Jurkat, Clone E6-1 (cell line): ENCODE measurements around the gene ZNF212.
"Not testable (repeated sequence)": the region's sequence is repeated elsewhere in the genome, so short reads cannot be mapped to it uniquely, and the experiment has no call there.

Source experiments
- DNase-seq: peaks from one replicate; pipeline ENCODE4 v3.0.0-alpha.2; 2011; ENCODE audit warnings: low read depth, low spot score
- H3K4me3 ChIP-seq: 2 replicates; pipeline ENCODE4 v1.5.1; 2011; ENCODE audit warnings: mild to moderate bottlenecking, low read length, control low read depth, moderate library complexity

Gene ZNF212

DNA sequence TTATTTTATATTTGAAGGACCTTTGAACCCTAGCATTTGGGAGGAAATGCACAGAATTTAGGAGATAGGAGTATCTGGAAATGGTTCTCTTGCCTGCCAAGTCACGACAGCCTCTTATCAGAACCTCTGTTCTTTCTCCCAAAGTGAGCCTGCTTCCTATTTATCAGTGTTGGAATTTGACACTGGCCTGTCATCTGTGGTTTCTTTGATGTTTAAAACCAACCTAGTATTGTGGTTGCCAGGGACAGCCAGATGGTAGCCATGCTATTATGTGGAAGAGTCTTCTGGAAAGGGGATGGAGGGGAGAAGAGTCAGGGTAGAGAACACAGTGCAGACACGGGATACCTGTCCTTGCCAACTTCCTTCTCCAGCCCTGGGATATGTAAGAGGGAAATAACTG, 23.0 kb upstream of the ZNF212 start:
- no peak overlapping the region for H3K4me3 ChIP-seq
- no peak for DNase-seq

DNA sequence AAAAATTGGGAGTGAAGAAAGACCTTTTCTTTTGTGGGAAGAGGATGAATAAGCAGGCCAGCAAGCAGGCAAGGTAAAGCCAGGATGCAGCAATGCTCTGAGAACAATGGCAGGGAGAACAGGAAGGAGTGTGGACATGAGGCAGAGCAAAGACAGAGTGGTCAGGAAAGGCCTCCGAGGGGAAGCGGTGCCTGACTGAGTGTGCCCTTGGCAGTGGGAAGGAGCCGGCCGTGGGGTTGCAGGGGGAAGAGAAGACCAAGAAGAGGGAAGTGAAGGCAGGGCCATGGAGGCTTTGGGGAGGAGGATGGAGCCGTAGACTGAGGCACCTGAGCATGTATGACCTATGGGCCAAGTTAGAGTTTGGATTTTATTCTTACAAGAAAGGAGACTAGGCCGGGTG, 21.9 kb upstream of the ZNF212 start:
- H3K4me3 ChIP-seq, result no peak overlapping the region
- DNase-seq, result no peak

DNA sequence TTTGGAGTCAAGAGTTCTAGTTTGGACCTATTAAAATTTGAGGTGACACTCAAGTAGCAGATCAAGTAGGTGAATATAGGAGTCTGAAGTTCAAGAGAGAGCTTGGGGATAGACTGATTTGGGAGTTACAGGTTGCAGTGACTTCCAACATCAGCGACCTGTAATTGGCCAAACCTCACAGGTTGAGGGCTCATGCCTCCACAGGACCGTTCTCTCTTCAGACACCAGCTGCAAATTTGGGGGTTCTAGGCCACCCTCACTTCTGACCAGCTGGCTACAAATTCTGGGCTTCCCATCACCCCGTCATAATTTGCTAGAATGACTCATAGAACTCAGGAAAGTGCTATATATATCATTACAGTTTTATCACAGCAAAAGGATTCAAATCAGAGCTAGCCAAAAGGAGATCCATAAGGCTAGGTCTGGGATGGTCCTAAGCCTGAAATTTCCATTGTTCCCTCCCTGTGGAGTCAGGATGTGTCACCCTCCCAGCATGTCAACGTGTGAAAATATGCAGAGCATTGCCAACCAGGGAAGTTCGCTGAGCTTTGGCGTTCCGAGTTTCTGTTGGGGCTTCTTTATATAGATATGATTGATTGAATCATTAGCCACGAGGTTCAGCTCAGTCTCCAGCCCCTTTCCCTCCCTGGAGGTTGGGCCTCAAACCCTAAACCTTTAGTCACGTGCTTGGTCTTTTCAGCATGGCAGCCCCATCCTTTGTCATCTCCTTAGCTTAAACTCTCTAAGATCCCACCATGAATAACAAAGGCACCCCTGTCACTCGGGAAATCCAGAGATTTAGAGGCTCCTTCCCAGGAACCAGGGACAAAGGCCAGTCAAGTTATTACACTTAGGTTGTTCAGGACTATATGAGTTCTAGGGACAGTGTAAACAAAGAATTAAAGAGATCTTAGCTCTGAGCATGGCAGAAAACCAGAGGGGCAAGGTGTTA, 20.7 kb upstream of the ZNF212 start:
- no peak overlapping the region for H3K4me3 ChIP-seq
- no peak for DNase-seq

DNA sequence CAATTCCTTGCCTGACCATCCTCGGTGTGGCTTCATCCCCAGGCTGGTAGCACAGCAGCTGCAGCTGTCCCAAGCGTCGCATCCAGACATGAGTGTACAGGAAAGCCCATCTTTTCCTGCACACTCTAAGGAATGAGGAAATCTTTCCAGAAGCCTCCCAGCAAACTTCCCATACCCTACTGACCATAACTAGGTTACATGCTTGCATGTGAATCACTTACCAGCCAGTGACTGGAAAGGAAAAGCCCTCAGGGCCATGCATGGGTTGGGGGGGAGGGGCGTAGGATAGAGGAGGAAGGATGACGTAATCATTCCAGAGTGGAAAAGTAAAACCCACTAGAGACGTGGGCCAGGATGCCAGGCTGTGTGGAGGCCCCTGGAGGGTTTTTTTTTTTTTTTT, 18.9 kb upstream of the ZNF212 start:
- no peak overlapping the region for H3K4me3 ChIP-seq
- DNase-seq, result no peak

DNA sequence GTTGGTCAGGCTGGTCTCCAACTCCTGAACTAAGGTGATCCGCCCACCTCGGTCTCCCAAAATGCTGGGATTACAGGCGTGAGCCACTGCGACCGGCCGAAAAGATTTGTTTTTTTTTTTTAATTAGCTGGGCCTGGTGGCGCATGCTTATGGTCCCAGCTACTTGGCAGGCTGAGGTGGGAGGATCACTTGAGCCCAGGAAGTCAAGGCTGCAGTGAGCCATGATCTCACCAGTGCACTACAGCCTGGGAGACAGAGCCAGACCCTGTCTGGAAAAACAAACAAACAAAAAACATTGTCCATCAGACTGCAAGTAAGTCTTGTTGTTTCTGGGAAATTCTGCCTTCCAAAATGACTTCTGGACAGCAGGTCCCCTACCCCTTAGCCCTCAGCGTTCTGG, 16.3 kb upstream of the ZNF212 start:
- no peak overlapping the region for H3K4me3 ChIP-seq
- DNase-seq, result no peak

DNA sequence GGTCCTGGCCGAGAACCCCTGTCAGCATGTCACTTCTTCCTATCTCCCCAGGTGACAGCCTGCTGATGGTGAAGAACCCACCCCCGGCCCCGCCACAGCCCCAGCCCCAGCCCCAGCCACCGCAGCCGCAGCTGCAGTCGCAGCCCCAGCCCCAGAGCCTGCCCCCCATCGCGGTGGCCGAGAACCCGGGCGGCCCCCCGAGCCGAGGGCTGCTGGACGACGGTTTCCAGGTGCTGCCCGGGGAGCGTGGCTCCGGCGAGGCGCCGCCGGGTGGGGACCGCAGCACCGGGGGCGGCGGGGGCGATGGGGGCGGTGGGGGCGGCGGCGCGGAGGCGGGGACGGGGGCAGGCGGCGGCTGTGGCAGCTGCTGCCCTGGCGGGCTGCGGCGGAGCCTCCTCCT, 15.7 kb upstream of the ZNF212 start:
- H3K4me3 ChIP-seq, result no peak overlapping the region
- no peak for DNase-seq

DNA sequence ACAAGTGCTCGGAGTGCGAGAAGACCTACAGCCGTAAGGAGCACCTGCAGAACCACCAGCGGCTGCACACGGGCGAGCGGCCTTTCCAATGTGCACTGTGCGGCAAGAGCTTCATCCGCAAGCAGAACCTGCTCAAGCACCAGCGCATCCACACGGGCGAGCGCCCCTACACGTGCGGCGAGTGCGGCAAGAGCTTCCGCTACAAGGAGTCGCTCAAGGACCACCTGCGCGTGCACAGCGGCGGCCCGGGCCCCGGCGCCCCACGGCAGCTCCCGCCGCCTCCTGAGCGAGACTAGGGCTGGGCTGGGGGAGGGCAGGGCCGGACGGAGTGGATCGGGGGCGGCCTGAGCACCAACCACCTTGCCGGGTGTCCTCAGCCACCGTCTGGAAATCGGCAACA, 15.1 kb upstream of the ZNF212 start:
- DNase-seq, result no peak
- H3K4me3 ChIP-seq, result no peak overlapping the region

DNA sequence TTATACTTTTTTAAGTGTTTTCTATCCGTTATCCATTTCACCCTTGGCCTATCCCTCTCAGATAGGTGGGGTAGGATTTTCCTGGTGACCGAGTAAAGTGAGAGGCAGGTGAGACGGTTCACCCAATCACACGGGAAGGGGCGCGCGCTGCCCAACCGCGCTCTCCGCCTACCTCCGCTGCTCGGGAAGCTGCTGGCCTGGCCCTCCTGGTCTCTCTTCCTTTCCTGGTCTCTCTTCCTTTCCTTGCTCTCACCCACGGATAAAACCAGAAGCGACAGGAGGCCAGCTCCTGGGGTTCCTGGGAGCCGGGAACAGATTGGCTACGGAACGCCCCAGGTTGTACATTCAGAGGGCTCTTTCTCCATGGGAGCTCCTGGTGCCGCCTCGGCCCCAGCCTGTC, 14.3 kb upstream of the ZNF212 start:
- no peak for DNase-seq

DNA sequence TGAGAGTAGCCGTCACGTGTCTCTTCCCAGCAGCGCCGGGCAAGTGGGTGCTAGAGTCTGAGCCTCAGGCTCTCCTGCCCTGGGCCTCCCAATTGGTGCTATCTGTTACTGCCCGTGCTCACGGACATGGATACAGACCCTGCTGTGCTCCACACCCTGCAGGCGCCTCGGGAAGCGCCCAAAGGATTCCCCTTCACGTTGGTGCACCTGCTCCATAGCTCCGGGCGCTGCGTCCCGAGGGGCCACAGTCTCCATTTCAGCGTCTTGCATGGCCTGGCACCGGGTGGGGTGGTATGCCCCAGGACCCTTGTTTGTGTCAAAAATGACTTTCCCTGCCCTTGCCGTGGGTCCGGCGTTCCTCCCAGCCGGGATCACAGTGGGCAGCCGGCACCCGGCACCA, 13.8 kb upstream of the ZNF212 start:
- no peak for DNase-seq
- no peak overlapping the region for H3K4me3 ChIP-seq

More for the DNA sequence above, 14.3 kb upstream of the ZNF212 start:
- H3K4me3 ChIP-seq, result no peak overlapping the region

DNA sequence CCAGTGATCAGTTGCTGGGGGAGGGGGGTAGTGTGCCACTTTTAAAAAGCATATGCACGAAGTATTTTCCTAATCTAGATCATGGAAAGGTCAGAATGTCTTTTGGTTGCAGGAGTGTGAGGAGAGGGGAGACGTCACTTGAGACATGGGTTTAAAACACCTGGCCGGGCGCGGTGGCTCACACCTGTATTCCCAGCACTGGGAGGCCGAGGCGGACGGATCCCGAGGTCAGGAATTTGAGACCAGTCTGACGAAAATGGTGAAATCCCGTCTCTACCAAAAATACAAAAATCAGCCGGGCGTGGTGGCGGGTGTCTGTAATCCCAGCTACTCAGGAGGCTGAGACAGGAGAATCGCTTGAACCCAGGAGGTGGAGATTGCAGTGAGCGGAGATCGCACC, 13.1 kb upstream of the ZNF212 start:
- DNase-seq, H3K4me3 ChIP-seq: not testable (repeated sequence)

DNA sequence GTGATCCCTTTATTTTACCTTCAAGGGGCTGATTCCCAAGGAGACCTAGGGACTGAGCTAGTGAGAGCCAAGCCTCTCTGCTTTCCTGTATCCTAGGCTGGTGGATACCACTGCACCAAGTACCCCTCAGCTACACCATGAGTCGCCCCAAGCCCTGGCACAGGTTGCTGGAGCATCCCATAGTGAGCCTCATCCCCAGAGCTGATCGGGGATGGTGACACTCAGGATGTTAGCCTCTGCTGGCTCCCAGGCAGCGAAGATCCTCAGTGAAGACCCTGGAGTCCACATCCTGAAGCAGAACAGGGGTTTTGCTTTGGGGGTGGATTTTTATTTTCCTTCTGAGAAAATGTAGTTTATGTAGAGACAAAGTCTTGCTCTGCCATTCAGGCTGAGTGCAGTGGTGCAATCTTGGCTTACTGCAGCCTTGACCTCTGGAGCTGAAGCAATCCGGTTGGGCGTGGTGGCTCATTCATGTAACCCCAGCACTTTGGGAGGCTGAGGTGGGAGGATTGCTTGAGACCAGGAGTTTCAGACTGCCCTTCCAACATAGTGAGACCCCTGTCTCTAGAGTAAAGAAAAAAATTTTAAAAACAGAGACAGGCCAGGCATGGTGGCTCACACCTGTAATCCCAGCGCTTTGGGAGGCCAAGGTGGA, 12.5 kb upstream of the ZNF212 start:
- no peak overlapping the region for H3K4me3 ChIP-seq
- DNase-seq, result no peak

DNA sequence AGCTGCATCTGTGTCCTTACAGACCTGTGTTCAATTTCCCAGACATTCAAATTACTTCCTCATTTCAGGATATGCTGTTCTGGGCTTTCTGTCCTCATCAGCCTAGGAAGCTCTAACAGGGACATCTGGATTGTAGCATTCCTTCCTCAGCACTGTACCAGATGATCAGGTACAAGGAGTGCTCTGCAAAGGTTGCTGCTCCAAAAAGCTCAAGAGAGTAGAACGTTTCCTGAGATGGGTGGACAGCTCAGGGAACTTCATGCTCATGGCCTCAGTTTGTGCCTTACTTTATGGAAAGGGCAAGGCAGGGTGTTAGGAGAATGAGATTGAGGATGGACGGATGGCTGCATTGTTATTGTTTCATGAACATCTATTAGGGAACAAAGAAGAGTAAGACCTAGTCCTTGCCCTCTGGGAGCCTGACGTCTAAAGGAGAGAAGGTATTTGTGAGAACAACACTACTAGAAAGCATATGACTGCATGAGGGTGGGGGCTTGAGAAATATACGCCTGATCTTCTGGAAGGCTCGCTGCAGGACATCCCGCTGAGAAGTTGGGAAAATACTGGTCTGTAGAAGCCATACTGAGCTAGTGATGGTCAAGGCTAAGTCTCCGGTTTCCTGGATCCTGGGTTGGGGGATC, 10.5 kb upstream of the ZNF212 start:
- DNase-seq, result no peak

DNA sequence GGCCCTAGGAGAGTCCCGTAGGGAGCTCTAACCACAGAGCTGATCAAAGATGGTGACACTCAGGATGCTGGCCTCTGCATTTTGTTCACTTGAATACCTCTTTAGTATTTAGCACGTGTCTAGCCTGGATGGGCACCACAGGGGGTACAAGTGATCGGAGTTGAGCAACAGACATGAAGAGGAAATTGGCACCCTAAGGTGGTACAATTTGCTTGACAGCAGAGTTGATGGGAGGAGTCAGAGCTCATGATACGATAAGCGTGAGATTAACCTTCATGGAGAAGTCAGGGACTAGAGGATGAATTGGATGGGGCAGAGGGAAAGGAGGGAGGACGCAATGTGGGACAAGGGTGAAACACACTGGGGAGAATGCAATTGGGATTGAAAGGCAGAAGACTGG, 9.9 kb upstream of the ZNF212 start:
- no peak for DNase-seq
- no peak overlapping the region for H3K4me3 ChIP-seq

More for the DNA sequence above, 10.5 kb upstream of the ZNF212 start:
- no peak overlapping the region for H3K4me3 ChIP-seq

DNA sequence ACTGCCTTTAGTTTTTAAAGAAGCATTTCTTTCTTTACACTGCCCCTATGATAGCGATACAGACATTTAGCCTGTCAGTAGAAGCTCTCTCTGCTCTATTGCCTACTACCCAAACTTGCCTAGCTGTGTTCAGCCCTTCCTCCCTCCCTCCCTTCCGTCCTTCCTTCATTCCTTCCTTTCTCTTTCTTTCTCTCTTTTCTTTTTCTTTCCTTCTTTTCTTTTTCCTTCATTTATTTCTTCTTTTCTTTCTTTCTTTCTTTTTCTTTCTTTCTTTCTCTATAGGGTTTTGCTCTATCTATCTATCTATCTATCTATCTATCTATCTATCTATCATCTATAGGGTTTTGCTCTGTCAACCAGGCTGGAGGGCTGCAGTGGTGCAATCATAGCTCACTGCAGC, 7.1 kb upstream of the ZNF212 start:
- no peak for DNase-seq
- H3K4me3 ChIP-seq, result no peak overlapping the region

DNA sequence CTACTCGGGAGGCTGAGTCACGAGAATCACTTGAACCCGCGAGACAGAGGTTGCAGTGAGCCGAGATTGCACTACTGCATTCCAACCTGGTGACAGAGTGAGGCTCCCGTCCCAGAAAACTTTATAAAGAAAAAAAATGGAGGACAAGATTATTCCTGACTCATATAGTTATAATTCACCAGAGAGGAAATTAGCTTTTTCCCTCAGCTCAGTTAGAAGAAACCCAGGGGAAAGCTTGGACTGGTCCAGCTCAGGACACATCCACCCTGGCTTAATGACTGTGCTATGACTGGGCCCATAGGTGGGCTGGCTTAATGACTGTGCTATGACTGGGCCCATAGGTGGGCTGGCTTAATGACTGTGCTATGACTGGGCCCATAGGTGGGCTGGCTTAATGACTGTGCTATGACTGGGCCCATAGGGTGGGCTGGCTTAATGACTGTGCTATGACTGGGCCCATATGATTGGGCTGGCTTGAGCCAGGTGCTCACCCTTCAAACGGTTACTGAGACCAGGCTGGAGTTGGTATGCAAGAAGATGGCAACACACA, 5.7 kb upstream of the ZNF212 start:
- not testable (repeated sequence) for DNase-seq, H3K4me3 ChIP-seq

DNA sequence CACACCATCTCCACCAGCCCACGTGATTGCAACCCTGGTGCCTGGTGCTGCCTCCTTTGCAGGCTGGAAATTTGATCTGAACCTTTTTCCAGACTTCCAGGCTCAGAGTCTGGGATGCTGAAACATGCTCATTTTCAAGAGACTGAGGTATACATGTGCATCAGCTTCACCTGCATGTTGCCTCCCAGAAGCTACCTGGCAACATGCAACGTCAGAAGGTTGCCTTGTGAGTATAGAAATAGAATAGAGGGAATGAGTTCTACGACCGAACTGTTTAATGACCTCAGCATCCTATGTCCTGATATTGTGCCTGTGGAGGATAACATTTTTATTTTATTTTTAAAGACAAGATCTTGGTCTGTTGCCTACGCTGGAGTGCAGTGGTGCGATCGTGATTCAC, 1.9 kb upstream of the ZNF212 start:
- no peak overlapping the region for H3K4me3 ChIP-seq
- DNase-seq, result no peak

DNA sequence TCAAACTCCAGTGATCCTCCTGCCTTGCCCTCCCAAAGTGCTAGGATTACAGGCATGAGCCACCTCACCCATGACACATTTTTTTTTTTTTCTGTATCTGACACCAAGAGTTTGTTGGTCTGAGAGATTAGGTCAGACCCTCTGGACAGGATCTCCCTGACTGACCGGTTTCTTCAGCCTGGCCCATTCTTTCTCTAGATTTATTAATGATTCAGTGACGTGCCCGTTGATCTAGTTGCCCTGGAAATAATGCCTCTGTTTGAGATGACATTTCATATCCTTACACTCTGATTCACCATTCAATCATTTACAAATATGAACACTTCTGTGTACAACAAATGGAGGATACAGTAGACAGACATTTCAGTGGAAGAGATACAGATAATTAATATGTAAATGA, 1.4 kb upstream of the ZNF212 start:
- DNase-seq, result no peak
- H3K4me3 ChIP-seq, result no peak overlapping the region

DNA sequence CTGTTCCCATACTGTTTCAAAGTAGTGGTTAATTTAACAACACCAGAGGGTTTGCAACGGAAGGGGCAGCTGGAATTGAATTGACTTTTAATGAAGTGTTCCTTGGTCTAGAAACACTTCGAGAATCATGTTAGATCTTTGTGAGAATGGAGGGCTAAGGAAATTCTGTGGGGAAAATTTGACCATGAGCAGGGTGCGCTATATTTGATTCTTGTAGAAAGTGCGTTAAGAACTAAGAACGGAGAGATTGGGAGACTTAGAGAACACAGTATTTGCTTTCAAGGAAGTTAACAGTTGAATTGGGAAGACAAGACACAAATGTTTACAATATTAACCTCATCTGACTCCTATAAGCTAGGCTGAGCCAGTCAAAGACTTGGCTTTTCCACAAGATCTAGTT, 1.2 kb downstream of the ZNF212 start:
- DNase-seq, result no peak
- peak overlapping the region; percentile 95 for H3K4me3 ChIP-seq

DNA sequence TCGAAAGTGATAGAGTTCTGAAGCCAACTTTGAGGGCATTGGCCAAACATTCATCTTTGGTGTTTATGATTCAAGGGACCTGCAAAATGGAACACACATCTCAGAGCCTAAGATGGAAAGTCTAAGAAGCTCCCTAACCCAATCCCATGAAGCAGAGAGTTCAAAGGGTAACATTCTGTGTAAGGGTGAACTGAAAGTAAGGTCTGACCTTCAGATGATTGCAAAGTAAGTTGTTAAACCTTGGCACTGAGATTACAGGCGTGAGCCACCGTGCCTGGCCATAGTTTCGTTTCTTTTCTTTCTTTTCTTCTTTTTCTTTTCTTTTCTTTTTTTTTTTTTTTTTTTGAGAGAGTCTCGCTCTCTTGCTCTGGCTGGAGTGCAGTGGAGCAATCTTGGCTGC, 2.2 kb downstream of the ZNF212 start:
- H3K4me3 ChIP-seq, result no peak overlapping the region
- no peak for DNase-seq

DNA sequence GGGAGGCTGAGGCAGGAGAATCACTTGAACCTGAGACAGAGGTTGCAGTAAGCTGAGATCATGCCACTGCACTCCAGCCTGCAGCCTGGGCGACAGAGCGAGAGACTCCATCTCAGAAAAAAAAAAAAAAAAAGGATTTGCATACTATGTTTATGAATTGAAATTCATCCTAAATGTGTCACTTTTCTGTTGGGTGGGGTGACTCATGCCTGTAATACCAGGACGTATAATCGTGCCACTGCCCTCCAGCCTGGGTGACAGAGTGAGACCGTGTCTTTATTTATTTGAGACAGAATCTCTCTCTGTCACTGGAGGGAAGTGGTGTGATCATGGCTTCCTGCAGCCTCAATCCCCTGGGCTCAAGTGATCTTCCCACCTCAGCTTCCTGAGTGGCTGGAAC, 5.8 kb downstream of the ZNF212 start:
- DNase-seq, result no peak
- H3K4me3 ChIP-seq, result no peak overlapping the region
